Spleen (tissue), 11 donors: Measurements from ENCODE around the gene DNAJC1. TPM values are rescaled to one million over a fixed set of nuclear protein-coding genes. Genes with fewer than 3 reads are reported as not detected.

Experiments used
- DNase-seq: peaks from one replicate; pipeline ENCODE4 v3.0.0-alpha.2; 2020
- H3K27ac ChIP-seq, 8 donors: fragments of 200-600 bp; sonication (generic) in 7 of 8; 1 replicate in 4 of 8; 2 replicates in 4 of 8; pipeline versions ENCODE4 v1.5.0 to v1.8.0; 2016 to 2021; ENCODE audit warnings: inconsistent platforms in 4 of 8, mild to moderate bottlenecking in 4 of 8, moderate library complexity in 1 of 8
- H3K27me3 ChIP-seq, 7 donors: fragments of 200-600 bp; sonication (generic) in 6 of 7; replicated peaks in 1 of 7; 1 replicate in 4 of 7; 2 replicates in 3 of 7; pipeline versions ENCODE4 v1.5.0 to v1.8.0; 2016 to 2021; ENCODE audit warnings: inconsistent platforms in 3 of 7, mild to moderate bottlenecking in 1 of 7
- H3K36me3 ChIP-seq, 6 donors: fragments of 200-600 bp; sonication (generic) in 5 of 6; 1 replicate in 4 of 6; 2 replicates in 2 of 6; pipeline versions ENCODE4 v1.5.0 to v1.8.0; 2016 to 2021; ENCODE audit warnings: inconsistent platforms in 2 of 6
- H3K4me1 ChIP-seq, 6 donors: fragments of 200-600 bp; sonication (generic) in 5 of 6; 1 replicate in 3 of 6; 2 replicates in 3 of 6; pipeline versions ENCODE4 v1.5.0 to v1.8.0; 2016 to 2021; ENCODE audit warnings: inconsistent platforms in 3 of 6
- H3K4me3 ChIP-seq, 8 donors: fragments of 200-600 bp; sonication (generic) in 7 of 8; 1 replicate in 4 of 8; 2 replicates in 4 of 8; pipeline versions ENCODE4 v1.5.0 to v1.8.0; 2016 to 2021; ENCODE audit warnings: inconsistent platforms in 4 of 8, mild to moderate bottlenecking in 4 of 8, moderate library complexity in 2 of 8
- H3K9me3 ChIP-seq, 8 donors: fragments of 200-600 bp; sonication (generic) in 7 of 8; 1 replicate in 4 of 8; 2 replicates in 4 of 8; pipeline versions ENCODE4 v1.5.0 to v1.8.0; 2016 to 2021; ENCODE audit warnings: inconsistent platforms in 4 of 8
- POLR2A ChIP-seq, 3 donors: fragments of 450-650 bp; IDR thresholded peaks; one replicate each; pipeline ENCODE4 v1.5.1; 2017; ENCODE audit warnings: antibody characterized with exemption in 3 of 3, mild to moderate bottlenecking in 1 of 3
- POLR2AphosphoS5 ChIP-seq, 3 donors: sonication (generic); formaldehyde crosslinking; IDR thresholded peaks; one replicate each; pipeline ENCODE4 v1.5.1; 2017; ENCODE audit warnings: antibody characterized with exemption in 3 of 3
- WGBS, 5 donors: extraction: QIAGEN DNeasy Blood & Tissue Kit in 3 of 5; methylation state at CpG; one replicate each; pipeline versions ENCODE4 v1.1.5 to v1.1.7; 2013 to 2018; 5-methylcytosine and 5-hydroxymethylcytosine counted together
- intact Hi-C: fragments of 100-400 bp; cut with DNase I; formaldehyde crosslinking; loops from one replicate; pipeline ENCODE4 v1.15.0; 2023; ENCODE audit warnings: low total_unique reads
- polyA plus RNA-seq, 3 donors: library from polyadenylated mRNA; stranded (reverse); fragments of 200-250 nt; gene quantifications; one replicate each; pipeline ENCODE4 v1.2.1, GENCODE V29; 2013
- total RNA-seq, 7 donors: library from RNA; depleted of rRNA in 3 of 7; stranded (reverse); fragments of >200 nt in 3 of 7; fragmentation: NEBNext Ultra II Directional in 4 of 7; extraction: Animal tissue kit (Norgen Biotek cat#: 25700) in 4 of 7; gene quantifications; one replicate each; pipeline versions ENCODE4 v1.1.0 to v1.2.1, GENCODE V29; 2016 to 2021
- TF ChIP-seq, protein P1 (sequence below), 11 experiments: fragments of 200-600 bp in 7 of 11; fragments of 450-650 bp in 4 of 11; sonication (generic) in 4 of 11; IDR thresholded peaks in 8 of 11; conservative IDR thresholded peaks in 3 of 11; 1 replicate in 7 of 11; 2 replicates in 4 of 11; pipeline versions ENCODE4 v1.4.0 to v1.8.0; 2016 to 2021; ENCODE audit warnings: antibody characterized with exemption in 11 of 11, inconsistent platforms in 4 of 11, mild to moderate bottlenecking in 1 of 11
- donor health status: healthy with polysubstance abuse.
- donor health status: DM: no; HTN: no; CAD: no; lungs with moderate emphysema.
- donor health status: DM: no; HTN: no; CAD: no.
- donor health status: Bipolar disorder and iron deficiency.
- donor health status: healthy.
- donor health status: DM: no; HTN: no; CAD: no.
- donor health status: DM: yes; HTN: yes; CAD: no.

The DNAJC1 gene
- total and polyA plus RNA-seq, 10 donors, result 8.1 to 96.4 (median 22.5) TPM

DNA sequence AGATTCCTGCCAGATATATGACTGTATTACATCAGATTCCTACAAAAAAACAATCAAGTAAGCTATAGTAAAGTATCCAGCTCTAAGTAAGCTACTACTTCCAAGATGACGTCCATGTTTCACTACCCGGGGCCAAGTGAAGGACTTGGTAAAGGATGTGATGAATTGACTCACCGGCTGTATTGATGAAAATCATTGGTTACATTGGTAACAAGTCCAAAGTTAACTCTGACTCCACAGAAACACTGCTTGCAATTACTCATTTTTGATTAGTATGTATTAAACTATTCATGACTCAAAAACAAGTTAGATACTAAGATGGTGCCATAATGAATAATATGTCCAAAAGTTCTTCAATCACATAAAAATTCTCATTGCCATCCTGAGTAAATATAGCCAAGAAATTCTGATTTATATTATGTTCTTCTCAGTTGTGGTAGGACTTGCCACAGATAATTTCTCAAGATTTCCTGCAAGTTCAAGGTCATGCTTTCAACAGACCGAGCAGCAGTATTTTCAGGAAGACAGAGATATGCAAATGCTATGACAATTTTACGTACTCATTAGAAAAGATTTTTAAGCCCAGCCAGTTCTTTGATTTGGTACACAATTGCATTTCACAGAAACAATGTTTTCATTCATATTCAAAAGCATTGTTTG is 12.6 kb upstream of the DNAJC1 start:
- no peaks in the 10 kb centered on the region for H3K9me3 ChIP-seq
- no peak for DNase-seq
- WGBS, 5 donors, result 64 to 81% (median 70%) methylated on average over 5 of the region's 5 CpGs
- H3K27me3 ChIP-seq, result no peaks in the 10 kb centered on the region
- no peak for TF ChIP-seq POLR2AphosphoS5 (IDR thresholded peaks at IDR 0.05)
- intact Hi-C loops, result no loop called here
- H3K27ac ChIP-seq, result no peak overlapping the region
- H3K4me1 ChIP-seq, result peaks cover 0 to 6% (median 0%) of the 10 kb centered on the region in 6 donors
- H3K36me3 ChIP-seq, result no peaks in the 10 kb centered on the region
- H3K4me3 ChIP-seq, result no peak overlapping the region

DNA sequence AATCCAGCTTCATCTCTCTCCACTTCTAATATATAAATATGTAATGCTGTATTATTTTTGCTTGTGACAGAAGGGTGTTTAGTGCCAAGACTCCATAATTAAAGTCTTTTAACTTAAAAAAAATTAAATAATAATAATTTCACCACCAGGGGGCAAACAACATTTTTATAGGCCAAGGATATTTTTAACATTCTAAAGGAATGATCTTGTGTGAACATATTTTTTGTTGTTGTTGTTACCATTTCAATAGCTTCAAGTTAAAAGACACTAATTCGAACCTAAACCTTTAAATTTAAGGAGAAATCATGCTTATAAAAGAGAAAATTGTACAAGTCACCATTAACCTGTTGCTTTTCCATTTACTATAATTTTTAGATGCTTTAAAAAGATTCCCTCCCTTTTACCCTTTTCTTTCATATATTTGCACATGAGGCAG is 7.5 kb upstream of the DNAJC1 start:
- intact Hi-C loops, result loop anchor here (5.0 kb wide), 1 partner anchor 216 kb away; no protein-coding TSS in a partner anchor
- no peak for DNase-seq
- H3K27me3 ChIP-seq, result no peaks in the 10 kb centered on the region
- H3K27ac ChIP-seq, result no peak overlapping the region
- WGBS, 5 donors, result 8 to 59% (median 20%) methylated on average over 1 of the region's 1 CpG
- no peaks in the 10 kb centered on the region for H3K9me3 ChIP-seq
- TF ChIP-seq POLR2AphosphoS5 (IDR thresholded peaks at IDR 0.05), result no peak
- TF ChIP-seq, protein P1, sequence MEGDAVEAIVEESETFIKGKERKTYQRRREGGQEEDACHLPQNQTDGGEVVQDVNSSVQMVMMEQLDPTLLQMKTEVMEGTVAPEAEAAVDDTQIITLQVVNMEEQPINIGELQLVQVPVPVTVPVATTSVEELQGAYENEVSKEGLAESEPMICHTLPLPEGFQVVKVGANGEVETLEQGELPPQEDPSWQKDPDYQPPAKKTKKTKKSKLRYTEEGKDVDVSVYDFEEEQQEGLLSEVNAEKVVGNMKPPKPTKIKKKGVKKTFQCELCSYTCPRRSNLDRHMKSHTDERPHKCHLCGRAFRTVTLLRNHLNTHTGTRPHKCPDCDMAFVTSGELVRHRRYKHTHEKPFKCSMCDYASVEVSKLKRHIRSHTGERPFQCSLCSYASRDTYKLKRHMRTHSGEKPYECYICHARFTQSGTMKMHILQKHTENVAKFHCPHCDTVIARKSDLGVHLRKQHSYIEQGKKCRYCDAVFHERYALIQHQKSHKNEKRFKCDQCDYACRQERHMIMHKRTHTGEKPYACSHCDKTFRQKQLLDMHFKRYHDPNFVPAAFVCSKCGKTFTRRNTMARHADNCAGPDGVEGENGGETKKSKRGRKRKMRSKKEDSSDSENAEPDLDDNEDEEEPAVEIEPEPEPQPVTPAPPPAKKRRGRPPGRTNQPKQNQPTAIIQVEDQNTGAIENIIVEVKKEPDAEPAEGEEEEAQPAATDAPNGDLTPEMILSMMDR (IDR thresholded peaks at IDR 0.05 in 8 of 11, conservative IDR thresholded peaks at IDR 0.05 in 3 of 11), result peak in 6 of 11 experiments; percentile 16 to 64 (median 33)
- peaks cover 0 to 7% (median 2%) of the 10 kb centered on the region in 6 donors for H3K4me1 ChIP-seq
- H3K4me3 ChIP-seq, result no peak overlapping the region
- H3K36me3 ChIP-seq, result no peaks in the 10 kb centered on the region

DNA sequence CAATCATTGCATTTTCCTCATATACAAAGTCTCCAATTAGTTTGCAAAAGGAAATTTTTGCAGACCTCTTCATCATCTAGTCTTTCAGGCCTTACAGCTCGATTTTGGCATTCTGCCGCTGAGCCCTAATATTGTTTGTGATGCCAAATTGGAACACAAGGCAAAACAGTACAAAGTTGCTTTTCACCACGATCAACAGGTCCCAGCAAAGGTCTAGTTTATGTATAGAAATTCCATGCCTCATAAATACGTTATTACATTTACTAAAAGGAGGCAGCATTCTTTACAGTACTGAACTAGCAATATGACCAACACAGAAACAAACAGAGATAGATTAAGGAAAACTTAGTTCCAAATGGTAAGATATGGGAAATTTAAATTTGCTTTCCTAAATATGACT is 7.0 kb upstream of the DNAJC1 start:
- Histone ChIP-seq H3K27me3 (no peaks in the 10 kb centered on the region), H3K27ac (no peak overlapping the region), H3K4me3 (no peak overlapping the region), H3K36me3 (no peaks in the 10 kb centered on the region), H3K9me3 (no peaks in the 10 kb centered on the region), H3K4me1 (peaks cover 0 to 9% (median 2%) of the 10 kb centered on the region in 6 donors)
- intact Hi-C loops, result loop anchor here (5.0 kb wide), 1 partner anchor 217 kb away; no protein-coding TSS in a partner anchor
- TF ChIP-seq, protein P1 (IDR thresholded peaks at IDR 0.05 in 8 of 11, conservative IDR thresholded peaks at IDR 0.05 in 3 of 11), result no peak
- TF ChIP-seq POLR2A (IDR thresholded peaks at IDR 0.05), result no peak
- TF ChIP-seq POLR2AphosphoS5 (IDR thresholded peaks at IDR 0.05), result no peak
- no peak for DNase-seq
- WGBS, 5 donors, result 67 to 81% (median 76%) methylated on average over 4 of the region's 4 CpGs

DNA sequence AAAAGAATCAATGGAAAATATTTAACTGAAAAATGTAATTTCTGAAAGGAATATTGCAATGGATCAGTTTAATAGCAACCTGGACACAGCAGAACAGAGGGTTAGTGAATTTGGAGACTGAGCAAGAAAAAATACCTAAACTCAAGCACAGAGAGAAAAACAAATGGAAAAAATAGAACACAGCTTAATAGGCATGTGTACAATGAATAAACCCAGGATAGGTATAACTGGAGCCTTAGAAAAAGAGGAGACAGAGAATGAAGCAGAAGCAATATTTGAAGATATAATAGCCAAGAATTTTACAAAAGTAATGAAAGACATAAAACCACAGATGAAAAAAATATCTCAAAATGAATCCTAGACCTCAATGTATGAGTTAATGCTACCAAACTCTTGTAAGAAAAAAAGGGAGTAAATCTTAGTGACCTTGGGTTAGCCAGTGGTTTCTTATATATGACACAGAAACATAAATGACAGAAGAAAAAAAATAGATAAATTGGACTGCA is 2.9 kb upstream of the DNAJC1 start:
- intact Hi-C loops, result loop anchor here (5.0 to 10.0 kb wide), 2 partner anchors 426 to 568 kb away; no protein-coding TSS in a partner anchor
- Histone ChIP-seq H3K9me3 (no peaks in the 10 kb centered on the region), H3K4me3 (no peak overlapping the region), H3K27me3 (no peaks in the 10 kb centered on the region), H3K36me3 (no peaks in the 10 kb centered on the region), H3K27ac (no peak overlapping the region), H3K4me1 (peaks cover 9 to 45% (median 24%) of the 10 kb centered on the region in 6 donors)
- DNase-seq, result no peak
- TF ChIP-seq, protein P1 (IDR thresholded peaks at IDR 0.05 in 8 of 11, conservative IDR thresholded peaks at IDR 0.05 in 3 of 11), result no peak
- no peak for TF ChIP-seq POLR2A (IDR thresholded peaks at IDR 0.05)
